HG03280 (cell line): ENCODE data around the gene NUP210L.
"Not testable (repeated sequence)": the region's sequence is repeated elsewhere in the genome, so short reads cannot be mapped to it uniquely, and the experiment has no call there.

Source experiments
- ATAC-seq: cut with Tn5 transposase; IDR thresholded peaks from one replicate; pipeline ENCODE4 v1.9.1; 2021; ENCODE audit warnings: mild to moderate bottlenecking, moderate library complexity; ENCODE audit not compliant: unreplicated experiment

The NUP210L gene

DNA sequence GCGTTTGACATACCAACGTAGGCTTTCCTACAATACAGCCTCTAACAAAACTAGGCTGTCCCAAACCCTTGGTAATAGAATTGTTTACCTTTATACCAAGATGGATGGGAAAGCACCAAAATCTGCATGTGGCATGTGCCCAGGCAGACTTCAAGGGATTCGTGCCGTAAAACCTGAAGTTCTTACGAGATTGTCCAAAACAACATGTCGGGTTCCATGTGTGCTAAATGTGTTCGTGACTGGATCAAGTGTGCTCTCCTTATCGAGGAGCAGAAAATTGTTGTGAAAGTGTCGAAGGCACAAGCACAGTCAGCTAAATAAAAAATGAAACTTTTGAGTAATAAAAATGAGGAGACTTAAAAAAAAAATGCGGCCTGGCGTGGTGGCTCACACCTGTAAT, 159.2 kb downstream of the NUP210L start:
- ATAC-seq, result no peak

DNA sequence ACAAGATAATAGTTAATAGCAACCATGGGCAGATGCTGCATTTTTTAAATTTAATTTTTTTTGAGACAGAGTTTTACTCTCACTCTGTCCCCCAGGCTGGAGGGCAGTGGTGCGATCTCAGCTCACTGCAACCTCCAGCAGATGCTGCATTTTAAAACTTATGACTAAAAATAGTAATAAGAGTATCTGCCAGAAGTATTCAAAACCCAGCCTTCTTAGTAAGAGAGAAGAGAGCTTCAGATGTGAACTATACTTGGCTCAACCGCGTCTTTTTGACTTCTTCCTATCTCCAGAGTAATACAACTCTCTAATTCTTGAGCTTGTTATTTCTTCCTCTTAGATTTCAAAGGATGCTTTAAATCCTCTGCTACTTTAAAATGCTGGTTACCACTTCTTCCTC, 159.7 kb downstream of the NUP210L start:
- ATAC-seq, result no peak

DNA sequence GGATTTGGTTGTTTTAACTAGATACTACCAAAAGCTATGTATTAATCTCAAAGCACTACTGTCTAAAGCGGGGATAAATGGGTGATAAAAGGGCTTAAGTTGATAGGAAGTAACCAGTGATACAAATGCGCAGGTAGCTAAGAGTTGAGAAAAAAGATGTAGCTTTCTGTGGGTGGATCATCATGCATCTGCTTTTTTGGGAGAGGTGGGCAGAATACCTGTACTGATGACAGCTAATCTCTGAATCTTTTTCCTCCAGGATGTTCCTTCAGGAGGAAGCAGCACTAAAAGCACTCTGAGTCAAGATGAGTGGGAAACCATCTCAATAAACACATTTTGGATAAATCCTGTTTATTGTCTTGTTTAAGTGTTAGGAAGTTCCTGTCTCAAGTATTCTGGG, 163.1 kb downstream of the NUP210L start:
- ATAC-seq, result no peak

DNA sequence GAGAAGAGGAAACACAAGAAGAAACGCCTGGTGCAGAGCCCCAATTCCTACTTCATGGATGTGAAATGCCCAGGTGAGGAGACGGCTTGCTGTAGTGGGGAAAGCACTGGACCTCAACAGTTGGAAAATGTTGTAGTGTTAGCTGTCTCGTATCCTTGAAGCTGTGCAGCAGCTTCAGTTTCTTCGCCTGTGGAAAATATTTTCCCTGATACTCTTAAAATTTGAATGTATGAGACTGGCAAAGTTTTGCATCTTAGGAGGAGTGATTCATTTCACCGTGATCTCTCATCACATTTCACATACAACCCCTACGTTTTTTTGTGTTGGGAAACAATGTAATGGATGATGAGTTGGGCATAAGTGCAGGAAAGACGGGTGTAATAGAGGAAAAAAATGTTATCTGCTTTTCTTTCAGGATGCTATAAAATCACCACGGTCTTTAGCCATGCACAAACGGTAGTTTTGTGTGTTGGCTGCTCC, 163.7 kb downstream of the NUP210L start:
- no peak for ATAC-seq

DNA sequence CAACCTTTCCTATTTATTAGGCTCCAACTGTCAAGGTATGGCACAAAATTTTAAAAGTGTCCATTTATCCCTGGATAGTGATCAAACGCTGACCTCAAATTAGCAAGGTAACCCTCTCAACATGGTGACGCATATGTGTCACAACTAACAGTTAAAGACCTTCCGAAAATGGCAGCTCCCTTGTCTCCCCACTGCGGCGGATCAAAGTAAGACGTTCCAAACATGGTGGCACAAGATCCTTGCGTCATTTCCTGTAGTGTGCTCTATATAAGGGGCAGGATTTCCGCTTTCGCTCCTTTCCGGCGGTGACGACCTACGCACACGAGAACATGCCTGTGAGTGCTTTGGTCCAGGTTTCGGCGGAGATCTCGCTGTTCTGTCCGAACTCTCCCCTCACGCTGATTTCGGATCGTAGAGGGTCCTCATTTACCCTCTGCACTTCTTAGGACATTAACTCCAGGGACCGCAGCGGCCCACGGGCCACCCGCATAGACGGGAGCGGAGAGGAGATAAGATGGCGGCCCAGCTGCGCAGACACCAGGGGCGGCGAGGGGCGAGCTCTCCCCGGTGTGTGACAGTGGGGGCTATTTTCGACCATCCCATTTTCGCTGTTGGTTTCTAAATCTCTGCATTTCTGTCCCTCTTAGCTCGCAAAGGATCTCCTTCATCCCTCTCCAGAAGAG, 164.3 kb downstream of the NUP210L start, which contains the start of gene RPS27:
Gene RPS27, plus strand, starts transcription at position 295 of the 683 bp plus-strand sequence. Its CDS starts 35 bp downstream, at position 330.
- peak; percentile 66 for ATAC-seq

DNA sequence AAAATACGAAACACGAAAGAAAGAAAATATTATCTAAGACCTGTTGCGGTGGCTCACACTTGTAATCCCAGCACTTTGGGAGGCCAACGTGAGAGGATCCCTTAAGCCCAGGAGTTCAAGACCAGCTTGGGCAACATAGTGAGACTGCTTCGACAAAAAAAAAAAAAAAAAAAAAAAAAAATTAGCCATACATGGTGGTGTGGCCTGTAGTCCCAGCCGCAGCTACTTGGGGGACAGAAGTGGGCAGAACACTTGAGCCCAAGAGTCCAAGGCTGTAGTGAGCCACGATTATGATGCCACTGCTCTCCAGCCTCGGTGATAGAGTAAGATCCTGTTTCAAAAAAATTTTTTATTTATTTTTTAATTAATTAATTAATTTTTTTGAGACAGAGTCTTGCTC, 167.3 kb downstream of the NUP210L start:
- ATAC-seq, result no peak

DNA sequence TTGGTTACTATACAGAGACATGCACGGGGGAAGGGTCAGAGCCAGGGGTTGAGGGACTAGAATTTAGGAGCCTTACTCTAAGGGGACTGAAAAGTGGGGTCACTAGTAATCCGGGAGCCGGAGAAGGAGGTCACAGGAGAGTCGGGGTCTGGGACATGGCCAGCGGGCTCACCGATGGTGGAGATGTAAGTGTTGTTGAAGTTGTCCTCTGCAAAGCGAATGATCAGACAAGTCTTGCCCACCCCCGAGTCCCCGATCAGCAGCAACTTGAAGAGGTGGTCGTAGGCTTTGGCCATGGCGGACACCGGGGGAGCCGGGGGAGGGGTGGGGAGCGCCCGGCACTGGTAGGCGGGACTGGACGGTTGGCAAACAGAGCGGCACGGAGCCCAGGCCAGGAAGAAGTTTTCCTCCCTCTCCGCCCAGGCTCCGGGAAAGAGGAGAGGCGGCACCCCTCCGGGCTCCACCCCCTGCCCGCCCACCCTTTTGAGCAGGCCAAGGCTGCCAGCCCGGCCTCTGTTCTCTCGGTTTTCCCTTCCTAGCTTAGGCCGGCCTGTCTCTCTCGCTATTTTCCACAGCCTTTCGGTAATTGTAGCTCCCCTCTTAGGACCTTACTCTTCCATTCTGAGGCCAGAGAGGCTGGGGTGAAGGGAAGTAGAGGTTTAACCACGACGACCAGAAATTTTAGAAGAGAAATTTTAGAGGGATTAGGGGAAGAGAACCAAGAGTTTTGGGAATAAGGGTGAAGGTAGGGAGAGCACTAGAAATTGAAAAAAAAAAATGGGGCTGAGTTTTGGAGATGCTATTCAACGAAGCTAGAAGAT, 168.7 kb downstream of the NUP210L start, which contains the start of gene RAB13:
Gene RAB13, minus strand, starts transcription at position 399 of the 821 bp plus-strand sequence. Its CDS starts 103 bp downstream, at position 296.
- no peak for ATAC-seq

DNA sequence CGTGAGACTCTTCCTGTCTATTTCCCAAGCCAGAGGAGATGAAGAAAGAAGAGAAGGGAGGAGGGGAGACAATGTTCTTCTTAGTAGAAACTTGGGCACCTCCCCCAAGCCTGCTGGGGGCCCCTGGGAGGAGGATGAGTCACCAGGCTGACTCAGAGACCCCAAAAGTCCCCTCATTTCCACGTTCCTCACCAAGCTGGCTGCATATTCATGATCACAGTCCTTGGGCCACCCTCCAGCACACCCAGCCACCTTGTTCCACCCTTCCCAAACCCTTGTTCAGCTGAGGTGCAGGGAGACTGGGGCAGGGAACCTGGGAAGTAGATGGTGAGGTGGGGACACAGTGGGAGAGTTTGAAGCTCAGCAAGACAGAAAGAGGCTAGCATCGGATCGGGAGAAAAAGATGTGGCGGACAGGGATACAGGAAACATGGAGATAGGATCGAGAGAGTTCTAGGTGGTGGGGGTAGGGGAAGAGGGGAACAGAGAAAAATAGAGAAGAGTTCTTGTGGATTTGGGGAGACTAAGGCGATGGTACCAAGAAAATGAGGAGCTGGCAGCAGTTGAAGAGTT, 169.4 kb downstream of the NUP210L start:
- ATAC-seq, result no peak

DNA sequence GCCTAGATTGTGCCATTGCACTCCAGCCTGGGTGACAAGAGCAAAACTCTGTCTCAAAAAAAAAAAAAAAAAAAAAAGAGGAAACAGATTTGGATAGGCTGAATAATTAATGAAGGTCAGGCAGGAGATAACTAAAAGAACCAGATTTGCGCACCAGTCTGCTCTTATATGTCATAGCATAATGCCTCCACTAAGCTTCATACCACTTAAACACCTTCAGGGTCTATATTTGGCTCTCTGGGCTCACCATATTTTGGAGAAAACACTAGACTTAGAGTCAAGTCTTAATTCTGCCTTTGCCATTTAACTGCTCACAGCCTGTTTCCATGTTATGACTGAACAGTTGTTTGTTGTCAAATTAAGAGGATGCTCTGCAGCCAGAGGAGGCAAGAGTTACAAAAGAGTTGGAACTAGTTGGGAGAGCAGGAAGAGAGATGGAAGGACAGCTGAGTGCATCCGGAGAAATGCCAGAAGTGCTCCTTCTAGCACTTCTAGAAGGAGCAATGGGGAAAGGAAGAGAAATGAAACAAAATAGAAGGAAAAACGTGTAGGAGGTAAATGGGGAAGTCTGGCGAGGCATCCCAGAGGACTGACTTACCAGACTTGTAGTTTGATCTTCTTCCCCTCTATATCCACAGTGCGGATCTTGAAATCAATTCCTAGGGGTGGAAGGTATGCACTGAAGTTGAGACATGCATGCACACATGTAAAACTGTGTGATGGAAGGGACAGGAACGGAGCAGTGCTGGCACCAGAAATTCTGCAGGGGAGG, 170.6 kb downstream of the NUP210L start:
- ATAC-seq, result no peak

DNA sequence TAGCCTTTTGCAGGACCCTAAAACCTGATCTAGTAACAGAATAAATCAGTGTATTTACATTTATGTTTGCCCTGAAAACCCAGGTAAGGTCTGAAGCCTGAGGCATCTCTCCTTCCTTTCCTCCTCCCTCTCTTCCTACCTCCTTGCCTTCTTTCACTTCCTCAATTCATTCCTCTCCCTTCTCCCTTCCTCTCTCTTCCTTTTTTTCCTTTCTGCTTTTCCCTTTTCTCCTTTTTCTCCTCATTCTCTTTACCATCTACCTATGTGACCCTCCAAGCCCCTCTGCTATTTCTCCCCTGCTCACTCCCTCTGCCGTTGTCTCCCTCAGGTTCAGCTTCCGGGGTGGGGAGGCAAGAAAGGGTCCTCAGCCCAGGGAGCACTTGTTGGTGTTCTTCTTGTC, 173.1 kb downstream of the NUP210L start:
- not testable (repeated sequence) for ATAC-seq

DNA sequence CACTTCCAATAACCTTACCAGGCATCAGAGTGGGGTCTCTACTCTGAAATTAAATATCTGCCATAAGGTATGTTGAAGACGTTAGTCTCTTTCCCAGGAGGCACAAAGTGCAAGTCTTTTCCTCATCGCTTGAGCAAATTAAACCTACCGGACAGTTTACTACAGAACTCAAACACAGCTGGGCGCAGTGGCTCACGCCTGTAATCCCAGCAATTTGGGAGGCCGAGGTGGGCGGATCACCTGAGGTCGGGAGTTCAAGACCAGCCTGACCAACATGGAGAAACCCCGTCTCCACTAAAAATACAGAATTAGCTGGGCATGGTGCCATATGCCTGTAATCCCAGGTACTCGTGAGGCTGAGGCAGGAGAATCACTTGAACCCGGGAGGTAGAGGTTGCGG, 175.8 kb downstream of the NUP210L start:
- ATAC-seq, result not testable (repeated sequence)

DNA sequence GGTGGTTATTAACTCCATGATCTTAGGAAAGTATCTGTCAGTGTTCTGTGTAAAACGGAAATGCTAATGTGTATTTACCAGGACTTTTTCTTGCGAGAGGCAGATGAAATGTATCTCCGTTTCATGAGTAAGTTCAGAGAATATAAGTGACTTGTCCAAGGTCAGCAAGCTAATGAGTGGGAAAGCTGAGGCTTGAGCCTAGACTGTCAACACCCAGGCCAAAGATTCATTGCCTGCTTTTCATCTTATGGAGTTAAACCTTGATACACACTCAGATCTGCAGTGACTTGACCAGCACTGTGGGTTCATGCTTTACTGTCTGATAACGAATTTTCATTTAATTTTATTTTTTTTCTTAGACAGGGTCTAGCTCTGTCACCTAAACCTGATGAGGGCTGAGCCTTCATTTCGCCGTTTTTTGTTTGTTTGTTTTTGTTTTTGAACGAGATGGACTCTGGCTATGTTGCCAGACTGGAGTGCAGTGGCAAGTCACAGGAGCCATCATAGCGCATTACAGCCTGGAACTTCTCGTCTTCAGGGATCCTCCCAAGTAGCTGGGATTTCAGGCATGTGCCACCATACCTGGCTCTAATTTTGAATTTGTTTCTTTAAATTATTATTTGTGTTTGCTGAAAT, 176.5 kb downstream of the NUP210L start:
- ATAC-seq, result no peak

DNA sequence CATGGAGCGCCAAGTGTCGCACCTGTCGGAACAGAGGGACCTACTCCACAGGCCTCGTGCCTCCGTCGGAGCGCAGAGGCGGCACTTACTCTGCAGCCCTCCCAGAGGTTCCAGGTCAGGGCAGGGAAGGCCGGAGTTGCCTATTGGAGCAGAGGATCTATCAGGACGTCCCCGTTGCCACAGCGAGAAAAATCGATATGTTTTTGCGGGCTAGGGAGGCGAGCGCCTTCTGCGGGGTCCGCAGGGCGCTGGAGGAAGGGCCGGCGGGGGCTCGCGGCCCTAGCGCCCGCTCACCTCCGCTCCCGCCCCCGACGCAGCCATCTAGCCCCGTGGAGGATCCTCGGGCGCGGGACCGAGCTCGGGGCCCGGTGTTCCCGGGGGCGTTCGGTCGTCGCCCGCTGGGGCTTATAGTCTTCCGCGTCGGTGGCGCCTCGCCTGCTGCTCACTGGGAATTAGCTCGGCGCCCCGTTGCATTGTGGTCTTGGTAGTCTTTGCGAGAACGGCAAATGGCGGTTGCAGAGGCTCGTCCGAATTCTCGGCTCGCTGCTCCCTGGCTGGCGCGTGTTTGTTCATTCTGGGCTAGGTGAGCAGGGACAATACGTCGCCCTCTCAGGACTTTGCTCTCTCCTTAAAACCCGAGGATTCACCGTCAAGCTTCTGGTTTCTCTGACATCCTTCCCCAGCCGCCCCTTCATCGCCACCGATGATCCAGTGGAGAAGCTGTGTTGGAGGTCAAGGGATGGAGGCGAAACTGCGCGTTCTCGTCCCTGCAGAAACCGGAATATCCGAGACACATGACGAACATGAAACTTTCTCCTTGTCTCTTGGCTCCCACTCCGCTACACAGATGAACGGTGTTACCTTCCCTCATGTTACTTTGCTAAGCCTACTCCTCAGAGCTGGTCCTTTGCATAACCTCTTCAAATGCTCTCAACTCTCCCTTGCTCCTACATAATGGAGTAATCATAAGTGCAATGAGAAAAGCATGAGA, 177.3 kb downstream of the NUP210L start, which contains the start of gene JTB:
Gene JTB, minus strand, starts transcription at position 425 of the 991 bp plus-strand sequence. Its CDS starts 422 bp downstream, at position 3.
- ATAC-seq, result peak; percentile 75

DNA sequence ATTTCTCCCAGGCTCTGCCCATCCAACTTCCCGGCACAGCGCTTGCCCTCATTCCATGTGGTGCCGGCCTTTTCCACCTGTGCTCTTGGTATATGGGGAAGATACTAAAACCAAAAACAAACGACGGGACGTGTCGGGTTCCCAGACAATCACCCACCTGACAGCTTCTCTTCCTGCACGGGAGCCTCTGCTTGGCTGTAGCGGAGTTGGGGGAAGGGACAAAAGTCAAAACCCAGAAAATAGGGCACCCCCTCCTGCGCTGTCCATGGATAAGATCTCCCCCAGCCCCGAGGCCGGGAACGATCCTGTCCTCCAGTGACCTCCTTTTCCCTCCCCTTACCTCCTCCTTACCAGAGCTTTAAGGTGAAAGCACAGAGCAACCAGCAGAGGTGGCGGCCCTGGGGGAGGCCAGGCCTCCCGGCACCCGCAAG, 178.0 kb downstream of the NUP210L start:
- ATAC-seq, result no peak

DNA sequence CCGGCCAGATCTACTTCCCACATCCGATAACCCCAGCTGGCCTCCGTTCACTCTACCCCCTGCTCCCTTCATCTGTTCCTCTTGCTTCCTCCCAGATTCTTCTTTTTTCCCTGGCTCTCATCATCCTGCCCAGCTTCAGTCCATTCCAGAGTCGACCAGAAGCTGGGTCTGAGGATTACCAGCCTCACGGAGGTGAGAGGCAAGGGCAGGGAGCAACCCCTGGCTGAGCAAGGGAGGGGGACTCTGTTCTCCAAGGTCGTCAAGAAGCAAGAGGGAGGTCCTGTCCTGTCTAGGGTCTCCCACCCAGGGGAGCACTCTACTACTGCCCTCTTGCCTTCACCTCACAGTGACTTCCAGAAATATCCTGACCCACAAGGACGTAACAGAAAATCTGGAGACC, 181.3 kb downstream of the NUP210L start:
- no peak for ATAC-seq

DNA sequence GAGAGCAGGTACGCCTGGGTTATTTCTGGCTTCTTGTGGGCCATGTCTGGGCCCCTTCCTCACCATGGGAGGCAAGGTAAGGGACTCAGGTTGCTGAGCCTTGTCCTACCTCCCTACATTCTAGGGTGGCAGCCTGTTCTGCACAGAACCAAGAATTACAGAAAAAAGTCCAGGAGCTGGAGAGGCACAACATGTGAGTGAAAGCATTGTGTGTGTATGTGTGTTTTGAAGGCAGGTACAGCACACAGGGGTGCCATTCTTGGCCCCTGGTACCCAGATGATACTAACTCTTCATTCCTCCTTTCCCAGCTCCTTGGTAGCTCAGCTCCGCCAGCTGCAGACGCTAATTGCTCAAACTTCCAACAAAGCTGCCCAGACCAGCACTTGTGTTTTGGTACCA, 181.8 kb downstream of the NUP210L start:
- ATAC-seq, result no peak

DNA sequence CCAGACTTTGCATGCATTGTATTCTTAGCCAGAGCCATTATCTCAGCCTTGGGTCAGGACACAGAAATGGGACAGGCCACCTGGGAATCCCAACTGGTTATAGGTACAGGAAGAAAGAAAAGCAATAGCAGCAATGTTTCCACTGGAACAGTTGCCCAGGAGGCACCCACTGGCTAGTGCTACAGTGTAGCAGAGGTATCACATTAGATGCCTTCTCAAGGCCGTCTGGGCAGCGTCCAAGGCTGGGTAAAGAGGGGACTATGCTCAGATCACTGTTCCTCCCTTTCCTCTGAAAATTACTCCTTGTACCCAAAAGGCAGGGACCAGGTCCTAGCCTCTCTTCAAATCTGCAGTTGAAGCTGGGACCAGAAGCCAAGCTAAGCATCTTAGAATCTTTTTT, 184.5 kb downstream of the NUP210L start:
- ATAC-seq, result no peak

DNA sequence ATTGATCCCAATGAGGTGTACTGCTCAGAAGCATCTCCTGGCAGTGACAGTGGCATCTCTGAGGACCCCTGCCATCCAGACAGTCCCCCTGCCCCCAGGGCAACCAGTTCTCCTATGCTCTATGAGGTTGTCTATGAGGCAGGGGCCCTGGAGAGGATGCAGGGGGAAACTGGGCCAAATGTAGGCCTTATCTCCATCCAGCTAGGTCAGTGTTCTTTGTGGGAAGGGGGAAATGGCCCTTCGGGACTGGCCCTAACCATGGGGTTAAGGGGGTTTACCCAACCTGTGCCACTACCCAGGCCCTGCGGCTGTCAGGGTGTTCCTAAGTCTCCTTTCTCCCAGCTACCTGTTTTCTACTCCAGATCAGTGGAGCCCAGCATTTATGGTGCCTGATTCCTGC, 185.9 kb downstream of the NUP210L start:
- ATAC-seq, result no peak

DNA sequence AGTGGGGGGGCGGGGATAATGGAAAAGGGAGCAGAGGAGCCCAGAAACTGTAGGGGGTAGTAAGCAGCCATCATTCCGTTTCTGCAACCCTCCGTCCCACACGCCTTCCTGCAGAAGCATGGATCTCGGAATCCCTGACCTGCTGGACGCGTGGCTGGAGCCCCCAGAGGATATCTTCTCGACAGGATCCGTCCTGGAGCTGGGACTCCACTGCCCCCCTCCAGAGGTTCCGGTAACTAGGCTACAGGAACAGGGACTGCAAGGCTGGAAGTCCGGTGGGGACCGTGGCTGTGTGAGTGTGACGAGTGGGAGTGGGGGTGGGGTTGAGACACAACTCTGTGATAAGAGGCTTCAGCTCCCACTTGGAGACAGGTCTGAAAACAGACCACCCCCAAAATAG, 186.5 kb downstream of the NUP210L start:
- ATAC-seq, result no peak
